Body of pancreas (tissue), 4 donors: ENCODE measurements around the gene TBC1D24. TPM values are rescaled to one million over a fixed set of nuclear protein-coding genes. Genes with fewer than 3 reads are reported as not detected.

Source experiments
- ATAC-seq: fragments of 150-250 bp; one replicate; pipeline ENCODE4 v1.9.1; 2016
- DNase-seq, 4 donors: peaks; one replicate each; pipeline ENCODE4 v3.0.0-alpha.2; 2019
- H3K27ac ChIP-seq, 4 donors: fragments of 200-600 bp; sonication (generic); 1 replicate in 3 of 4; 2 replicates in 1 of 4; pipeline versions ENCODE4 v1.5.1 to v1.6.1; 2016 to 2019; ENCODE audit warnings: mild to moderate bottlenecking in 1 of 4, mixed read lengths in 1 of 4, moderate library complexity in 1 of 4
- H3K27me3 ChIP-seq, 2 donors: fragments of 200-600 bp; sonication (generic); one replicate each; pipeline ENCODE4 v1.6.0; 2016; ENCODE audit warnings: mild to moderate bottlenecking in 1 of 2
- H3K36me3 ChIP-seq, 2 donors: fragments of 200-600 bp; sonication (generic); replicated peaks in 1 of 2; 2 replicates each; pipeline ENCODE4 v1.5.1; 2016; ENCODE audit warnings: low read depth in 2 of 2; ENCODE audit not compliant: insufficient read depth in 1 of 2
- H3K4me1 ChIP-seq: fragments of 200-600 bp; sonication (generic); one replicate; pipeline ENCODE4 v1.6.0; 2016
- H3K4me3 ChIP-seq, 2 donors: fragments of 200-600 bp; sonication (generic); 1 replicate in 1 of 2; 2 replicates in 1 of 2; pipeline ENCODE4 v1.5.1; 2016 to 2019
- H3K9me3 ChIP-seq, 3 donors: fragments of 200-600 bp; sonication (generic); 1 replicate in 2 of 3; 2 replicates in 1 of 3; pipeline ENCODE4 v1.5.1; 2016
- CTCF ChIP-seq, 7 experiments: fragments of 450-650 bp in 4 of 7; fragments of 200-600 bp in 3 of 7; sonication (generic) in 3 of 7; IDR thresholded peaks; one replicate each; pipeline ENCODE4 v1.5.1; 2016 to 2019; ENCODE audit warnings: antibody characterized with exemption in 7 of 7
- POLR2A ChIP-seq, 3 donors: fragments of 450-650 bp; IDR thresholded peaks; one replicate each; pipeline ENCODE4 v1.6.1; 2016; ENCODE audit warnings: antibody characterized with exemption in 3 of 3, mild to moderate bottlenecking in 2 of 3
- WGBS, 2 donors: methylation state at CpG; one replicate each; pipeline ENCODE4 v1.1.5; 2017; 5-methylcytosine and 5-hydroxymethylcytosine counted together
- intact Hi-C: fragments of 100-400 bp; cut with DNase I; formaldehyde crosslinking; loops from one replicate; pipeline ENCODE4 v1.15.1; 2023
- total RNA-seq, 2 donors: library from RNA; depleted of rRNA; stranded (reverse); fragments of >200 nt; gene quantifications; one replicate each; pipeline ENCODE4 v1.1.0, GENCODE V29; 2016

Gene TBC1D24
- total RNA-seq, 2 donors from 2014 or later, result 18.7 to 30.0 TPM

GRCh38 chr16:2470234-2470601, 4.7 kb upstream of the TBC1D24 start:
- no peak for DNase-seq
- Histone ChIP-seq H3K27ac (no peak overlapping the region), H3K4me1 (peaks cover 57% of the 10 kb centered on the region), H3K36me3 (no peaks in the 10 kb centered on the region), H3K27me3 (no peaks in the 10 kb centered on the region), H3K4me3 (no peak overlapping the region), H3K9me3 (no peaks in the 10 kb centered on the region)
- no peak for ATAC-seq
- intact Hi-C loops, result no loop called here
- TF ChIP-seq CTCF (IDR thresholded peaks at IDR 0.05) (no peak), POLR2A (IDR thresholded peaks at IDR 0.05) (no peak)
- 50 to 70% methylated on average over 3 to 7 of the region's 7 CpGs for WGBS, 2 donors

GRCh38 chr16:2470603-2471015, 4.3 kb upstream of the TBC1D24 start:
- Histone ChIP-seq H3K27ac (no peak overlapping the region), H3K4me3 (no peak overlapping the region), H3K9me3 (no peaks in the 10 kb centered on the region), H3K36me3 (no peaks in the 10 kb centered on the region), H3K4me1 (peaks cover 60% of the 10 kb centered on the region), H3K27me3 (no peaks in the 10 kb centered on the region)
- TF ChIP-seq POLR2A (IDR thresholded peaks at IDR 0.05) (no peak), CTCF (IDR thresholded peaks at IDR 0.05) (no peak)
- no peak for DNase-seq
- ATAC-seq, result no peak
- intact Hi-C loops, result no loop called here
- WGBS, 2 donors, result 55 to 68% methylated on average over 3 to 9 of the region's 9 CpGs

GRCh38 chr16:2471016-2471652, 3.8 kb upstream of the TBC1D24 start, which contains the start of gene NTN3:
NTN3 (plus strand) TSS chr16:2471297; CDS start chr16:2471702, 405 bp downstream.
- H3K4me3 ChIP-seq, result no peak within 1 kb of the TSS
- intact Hi-C loops, result no loop called here
- no peaks in the 10 kb centered on the region for H3K36me3 ChIP-seq
- peaks cover 65% of the 10 kb centered on the region for H3K4me1 ChIP-seq
- ATAC-seq (no peak), DNase-seq (no peak)
- 2% methylated on average over 41 of the region's 59 CpGs; no CpG with 5 or more reads in 1 of the 2 donors for whole genome bisulfite sequencing, 2 donors
- H3K27me3 ChIP-seq, result no peaks in the 10 kb centered on the region
- H3K9me3 ChIP-seq, result no peaks in the 10 kb centered on the region
- no peak for TF ChIP-seq POLR2A (IDR thresholded peaks at IDR 0.05)
- TF ChIP-seq CTCF (IDR thresholded peaks at IDR 0.05), result no peak
- no peak within 1 kb of the TSS for H3K27ac ChIP-seq

GRCh38 chr16:2471653-2472487, 3.1 kb upstream of the TBC1D24 start:
- H3K4me1 ChIP-seq, result peaks cover 73% of the 10 kb centered on the region
- no peak for DNase-seq
- TF ChIP-seq CTCF (IDR thresholded peaks at IDR 0.05) (no peak), POLR2A (IDR thresholded peaks at IDR 0.05) (no peak)
- intact Hi-C loops, result no loop called here
- no peak overlapping the region for H3K4me3 ChIP-seq
- ATAC-seq, result no peak
- H3K9me3 ChIP-seq, result no peaks in the 10 kb centered on the region
- H3K27me3 ChIP-seq, result no peaks in the 10 kb centered on the region
- WGBS, 2 donors, result 51 to 75% methylated on average over 4 to 61 of the region's 61 CpGs
- H3K36me3 ChIP-seq, result no peaks in the 10 kb centered on the region
- no peak overlapping the region for H3K27ac ChIP-seq
